ENCODE results near the gene NFKB1. TPM values are rescaled to one million over a fixed set of nuclear protein-coding genes. Genes with fewer than 3 reads are reported as not detected.

NFKB1 gene
- polyA plus RNA-seq, 1 experiment: 24.1 TPM

DNA sequence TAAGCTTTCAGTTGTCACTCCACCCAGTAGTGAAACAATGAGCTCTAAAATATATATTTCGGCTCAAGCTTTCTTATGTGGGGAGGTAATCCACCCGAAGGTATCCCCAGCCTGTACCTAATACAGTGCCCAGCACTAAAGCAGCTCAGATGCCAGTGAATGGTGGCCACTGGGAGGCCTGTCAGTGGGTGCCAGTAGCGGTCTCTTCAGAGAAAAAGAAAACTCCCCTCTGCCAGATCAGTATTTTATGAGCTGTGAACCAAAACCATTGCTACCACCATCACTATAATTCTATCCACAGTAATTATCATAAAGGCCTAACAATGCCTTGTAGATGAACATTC is 835 bp upstream of the NFKB1 start:
- POLR2A ChIA-PET: interaction anchor here (1.0 kb wide), 1 partner anchor 23 kb away, joined by 5 read pairs; no protein-coding TSS in a partner anchor
- H3K27ac ChIP-seq (ENCODE audit: low read depth, low read length): peak overlapping the region; percentile 12
- peak overlapping the region; percentile 85 for H3K4me3 ChIP-seq (ENCODE audit: low read depth, low read length)
- CTCF ChIA-PET: no interaction called here
- no peak for TF ChIP-seq CTCF (IDR thresholded peaks at IDR 0.05; ENCODE audit: low read depth, low read length)
- H3K27me3 ChIP-seq (ENCODE audit: control insufficient read depth, insufficient read depth, low read length): no peaks in the 10 kb centered on the region
- H3K9me3 ChIP-seq (ENCODE audit: control insufficient read depth, insufficient read depth, low read length): no peaks in the 10 kb centered on the region; the same call in 1 of the 2 replicates
- DNase-seq (ENCODE audit: low read depth, low spot score): no peak

DNA sequence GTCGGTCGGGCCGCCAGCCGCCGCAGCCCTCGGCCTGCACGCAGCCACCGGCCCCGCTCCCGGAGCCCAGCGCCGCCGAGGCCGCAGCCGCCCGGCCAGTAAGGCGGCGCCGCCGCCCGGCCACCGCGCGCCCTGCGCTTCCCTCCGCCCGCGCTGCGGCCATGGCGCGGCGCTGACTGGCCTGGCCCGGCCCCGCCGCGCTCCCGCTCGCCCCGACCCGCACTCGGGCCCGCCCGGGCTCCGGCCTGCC is 213 bp downstream of the NFKB1 start:
- ChIA-PET POLR2A (no interaction called here), CTCF (no interaction called here)
- no peak for TF ChIP-seq CTCF (IDR thresholded peaks at IDR 0.05; ENCODE audit: low read depth, low read length)
- Histone ChIP-seq H3K27ac (ENCODE audit: low read depth, low read length) (peak overlapping the region; percentile 89), H3K27me3 (ENCODE audit: control insufficient read depth, insufficient read depth, low read length) (no peaks in the 10 kb centered on the region), H3K4me3 (ENCODE audit: low read depth, low read length) (peak overlapping the region; percentile 85), H3K9me3 (ENCODE audit: control insufficient read depth, insufficient read depth, low read length) (no peaks in the 10 kb centered on the region; the same call in 1 of the 2 replicates)
- DNase-seq (ENCODE audit: low read depth, low spot score): no peak

- CTCF ChIA-PET: interaction anchor here (1.0 kb wide), 1 partner anchor 71 kb away, joined by 3 read pairs; no protein-coding TSS in a partner anchor
- H3K4me3 ChIP-seq (ENCODE audit: low read depth, low read length): peak overlapping the region; percentile 85
- POLR2A ChIA-PET: no interaction called here
- H3K27ac ChIP-seq (ENCODE audit: low read depth, low read length): no peak overlapping the region
- no peak for TF ChIP-seq CTCF (IDR thresholded peaks at IDR 0.05; ENCODE audit: low read depth, low read length)
- H3K27me3 ChIP-seq (ENCODE audit: control insufficient read depth, insufficient read depth, low read length): no peaks in the 10 kb centered on the region
- DNase-seq (ENCODE audit: low read depth, low spot score): no peak
- no peaks in the 10 kb centered on the region; the same call in 1 of the 2 replicates for H3K9me3 ChIP-seq (ENCODE audit: control insufficient read depth, insufficient read depth, low read length)
Measured at GRCh38 chr4:102502543-102502818, 1.3 kb downstream of the NFKB1 start.

- H3K27ac ChIP-seq (ENCODE audit: low read depth, low read length): no peak overlapping the region
- ChIA-PET CTCF (interaction anchor here (1.0 kb wide), 1 partner anchor 72 kb away, joined by 3 read pairs; no protein-coding TSS in a partner anchor), POLR2A (no interaction called here)
- no peak for DNase-seq (ENCODE audit: low read depth, low spot score)
- H3K4me3 ChIP-seq (ENCODE audit: low read depth, low read length): peak overlapping the region; percentile 85
- no peaks in the 10 kb centered on the region for H3K27me3 ChIP-seq (ENCODE audit: control insufficient read depth, insufficient read depth, low read length)
- no peak for TF ChIP-seq CTCF (IDR thresholded peaks at IDR 0.05; ENCODE audit: low read depth, low read length)
- H3K9me3 ChIP-seq (ENCODE audit: control insufficient read depth, insufficient read depth, low read length): no peaks in the 10 kb centered on the region; the same call in 1 of the 2 replicates
Measured at GRCh38 chr4:102503301-102503746, 2.2 kb downstream of the NFKB1 start.

GRCh38 chr4:102503831-102504786 is 3.0 kb downstream of the NFKB1 start:
- no peak for DNase-seq (ENCODE audit: low read depth, low spot score)
- Histone ChIP-seq H3K9me3 (ENCODE audit: control insufficient read depth, insufficient read depth, low read length) (no peaks in the 10 kb centered on the region; the same call in 1 of the 2 replicates), H3K4me3 (ENCODE audit: low read depth, low read length) (no peak overlapping the region), H3K27ac (ENCODE audit: low read depth, low read length) (no peak overlapping the region), H3K27me3 (ENCODE audit: control insufficient read depth, insufficient read depth, low read length) (no peaks in the 10 kb centered on the region)
- no peak for TF ChIP-seq CTCF (IDR thresholded peaks at IDR 0.05; ENCODE audit: low read depth, low read length)
- ChIA-PET POLR2A (no interaction called here), CTCF (no interaction called here)

Measured in AG04450 (cell line).